ENCODE measurements around the gene HSPA6.
"Not testable (repeated sequence)": the region's sequence is repeated elsewhere in the genome, so short reads cannot be mapped to it uniquely, and the experiment has no call there.

HSPA6 gene

DNA sequence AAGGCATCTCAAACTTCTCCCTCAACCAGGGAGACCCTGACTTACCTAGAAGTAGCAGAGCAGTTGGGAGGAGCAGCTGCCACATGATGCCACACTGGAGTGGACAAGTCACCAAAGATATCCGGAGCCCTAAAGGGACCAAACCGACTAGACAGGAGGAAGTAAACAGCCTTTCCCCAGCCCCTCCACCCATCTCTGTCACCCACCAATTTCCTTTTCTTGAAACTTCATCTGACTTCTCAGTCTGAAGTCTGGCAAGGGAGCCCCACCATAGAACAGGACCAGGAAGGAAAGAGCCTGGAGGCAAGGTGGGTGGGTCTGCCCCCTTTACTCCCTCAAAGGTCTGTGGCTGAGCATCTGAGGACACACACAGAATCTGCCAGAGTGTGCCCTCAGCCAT is 25.3 kb downstream of the HSPA6 start, which contains the start of gene FCGR3A:
FCGR3A (minus strand) TSS at position 167 of the 400 bp plus-strand sequence; CDS start at position 85, 82 bp downstream.
- H3K36me3 ChIP-seq (ENCODE audit: control insufficient read depth in 2 of 2, insufficient read depth in 1 of 2, low read length in 2 of 2), result no peaks in the 10 kb centered on the region
- no peaks in the 10 kb centered on the region for H3K9me3 ChIP-seq (ENCODE audit: control insufficient read depth, insufficient read depth, low read depth, low read length)
- no peak within 1 kb of the TSS for H3K4me3 ChIP-seq (ENCODE audit: low read depth, low read length)
- POLR2A ChIA-PET, result no interaction called here
- CTCF ChIA-PET, result no interaction called here
- no peaks in the 10 kb centered on the region for H3K4me1 ChIP-seq (ENCODE audit: control insufficient read depth, insufficient read depth, low read length)
- H3K27ac ChIP-seq (ENCODE audit: extremely low read depth, low read depth, low read length), result no peak within 1 kb of the TSS
- TF ChIP-seq, protein P1, sequence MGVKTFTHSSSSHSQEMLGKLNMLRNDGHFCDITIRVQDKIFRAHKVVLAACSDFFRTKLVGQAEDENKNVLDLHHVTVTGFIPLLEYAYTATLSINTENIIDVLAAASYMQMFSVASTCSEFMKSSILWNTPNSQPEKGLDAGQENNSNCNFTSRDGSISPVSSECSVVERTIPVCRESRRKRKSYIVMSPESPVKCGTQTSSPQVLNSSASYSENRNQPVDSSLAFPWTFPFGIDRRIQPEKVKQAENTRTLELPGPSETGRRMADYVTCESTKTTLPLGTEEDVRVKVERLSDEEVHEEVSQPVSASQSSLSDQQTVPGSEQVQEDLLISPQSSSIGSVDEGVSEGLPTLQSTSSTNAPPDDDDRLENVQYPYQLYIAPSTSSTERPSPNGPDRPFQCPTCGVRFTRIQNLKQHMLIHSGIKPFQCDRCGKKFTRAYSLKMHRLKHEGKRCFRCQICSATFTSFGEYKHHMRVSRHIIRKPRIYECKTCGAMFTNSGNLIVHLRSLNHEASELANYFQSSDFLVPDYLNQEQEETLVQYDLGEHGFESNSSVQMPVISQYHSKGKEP (tag by site-specific recombination; IDR thresholded peaks at IDR 0.05), result no peak
- TF ChIP-seq ZNF623 (tag by site-specific recombination; IDR thresholded peaks at IDR 0.05), result no peak
- TF ChIP-seq ZNF791 (tag by site-specific recombination; IDR thresholded peaks at IDR 0.05), result no peak
- no peak for TF ChIP-seq ZNF830 (tag by site-specific recombination; IDR thresholded peaks at IDR 0.05; ENCODE audit: low read depth)
- TF ChIP-seq EGR2 (tag by site-specific recombination; IDR thresholded peaks at IDR 0.05; ENCODE audit: low read depth), result no peak
- no peak for TF ChIP-seq RBAK (tag by site-specific recombination; IDR thresholded peaks at IDR 0.05)
- TF ChIP-seq, protein P2, sequence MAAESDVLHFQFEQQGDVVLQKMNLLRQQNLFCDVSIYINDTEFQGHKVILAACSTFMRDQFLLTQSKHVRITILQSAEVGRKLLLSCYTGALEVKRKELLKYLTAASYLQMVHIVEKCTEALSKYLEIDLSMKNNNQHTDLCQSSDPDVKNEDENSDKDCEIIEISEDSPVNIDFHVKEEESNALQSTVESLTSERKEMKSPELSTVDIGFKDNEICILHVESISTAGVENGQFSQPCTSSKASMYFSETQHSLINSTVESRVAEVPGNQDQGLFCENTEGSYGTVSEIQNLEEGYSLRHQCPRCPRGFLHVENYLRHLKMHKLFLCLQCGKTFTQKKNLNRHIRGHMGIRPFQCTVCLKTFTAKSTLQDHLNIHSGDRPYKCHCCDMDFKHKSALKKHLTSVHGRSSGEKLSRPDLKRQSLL (tag by site-specific recombination; IDR thresholded peaks at IDR 0.05), result no peak
- TF ChIP-seq, protein P3, sequence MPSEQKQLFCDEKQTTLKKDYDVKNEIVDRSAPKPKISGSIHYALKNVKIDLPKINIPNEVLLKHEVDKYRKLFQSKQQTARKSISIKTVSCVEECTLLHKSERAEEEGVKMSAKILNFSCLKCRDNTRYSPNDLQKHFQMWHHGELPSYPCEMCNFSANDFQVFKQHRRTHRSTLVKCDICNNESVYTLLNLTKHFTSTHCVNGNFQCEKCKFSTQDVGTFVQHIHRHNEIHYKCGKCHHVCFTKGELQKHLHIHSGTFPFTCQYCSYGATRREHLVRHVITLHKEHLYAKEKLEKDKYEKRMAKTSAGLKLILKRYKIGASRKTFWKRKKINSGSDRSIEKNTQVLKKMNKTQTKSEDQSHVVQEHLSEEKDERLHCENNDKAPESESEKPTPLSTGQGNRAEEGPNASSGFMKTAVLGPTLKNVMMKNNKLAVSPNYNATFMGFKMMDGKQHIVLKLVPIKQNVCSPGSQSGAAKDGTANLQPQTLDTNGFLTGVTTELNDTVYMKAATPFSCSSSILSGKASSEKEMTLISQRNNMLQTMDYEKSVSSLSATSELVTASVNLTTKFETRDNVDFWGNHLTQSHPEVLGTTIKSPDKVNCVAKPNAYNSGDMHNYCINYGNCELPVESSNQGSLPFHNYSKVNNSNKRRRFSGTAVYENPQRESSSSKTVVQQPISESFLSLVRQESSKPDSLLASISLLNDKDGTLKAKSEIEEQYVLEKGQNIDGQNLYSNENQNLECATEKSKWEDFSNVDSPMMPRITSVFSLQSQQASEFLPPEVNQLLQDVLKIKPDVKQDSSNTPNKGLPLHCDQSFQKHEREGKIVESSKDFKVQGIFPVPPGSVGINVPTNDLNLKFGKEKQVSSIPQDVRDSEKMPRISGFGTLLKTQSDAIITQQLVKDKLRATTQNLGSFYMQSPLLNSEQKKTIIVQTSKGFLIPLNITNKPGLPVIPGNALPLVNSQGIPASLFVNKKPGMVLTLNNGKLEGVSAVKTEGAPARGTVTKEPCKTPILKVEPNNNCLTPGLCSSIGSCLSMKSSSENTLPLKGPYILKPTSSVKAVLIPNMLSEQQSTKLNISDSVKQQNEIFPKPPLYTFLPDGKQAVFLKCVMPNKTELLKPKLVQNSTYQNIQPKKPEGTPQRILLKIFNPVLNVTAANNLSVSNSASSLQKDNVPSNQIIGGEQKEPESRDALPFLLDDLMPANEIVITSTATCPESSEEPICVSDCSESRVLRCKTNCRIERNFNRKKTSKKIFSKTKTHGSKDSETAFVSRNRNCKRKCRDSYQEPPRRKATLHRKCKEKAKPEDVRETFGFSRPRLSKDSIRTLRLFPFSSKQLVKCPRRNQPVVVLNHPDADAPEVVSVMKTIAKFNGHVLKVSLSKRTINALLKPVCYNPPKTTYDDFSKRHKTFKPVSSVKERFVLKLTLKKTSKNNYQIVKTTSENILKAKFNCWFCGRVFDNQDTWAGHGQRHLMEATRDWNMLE (tag by site-specific recombination; conservative IDR thresholded peaks at IDR 0.05; ENCODE audit: low read depth), result no peak

DNA sequence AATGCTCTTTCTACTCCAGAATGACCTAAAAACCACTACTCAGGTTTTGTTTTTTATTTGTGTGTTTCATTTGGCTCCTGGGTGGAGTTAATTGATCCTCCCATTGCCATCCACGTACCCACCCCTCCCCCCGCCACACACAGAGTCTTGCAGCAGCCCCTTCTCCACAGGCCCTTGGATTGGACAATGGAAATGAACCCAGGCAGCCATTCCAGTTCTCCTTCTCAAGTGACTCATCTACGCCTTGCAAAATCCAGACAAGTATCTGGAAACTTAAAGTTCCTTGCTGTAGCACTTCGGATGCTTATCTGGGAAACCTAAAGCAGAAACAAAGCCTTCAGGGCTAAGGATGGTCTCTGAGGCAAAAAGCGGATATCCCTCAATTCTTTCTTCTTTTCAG is 26.6 kb downstream of the HSPA6 start:
- H3K4me1 ChIP-seq (ENCODE audit: control insufficient read depth, insufficient read depth, low read length); CTCF ChIA-PET; H3K36me3 ChIP-seq (ENCODE audit: control insufficient read depth in 2 of 2, insufficient read depth in 1 of 2, low read length in 2 of 2); POLR2A ChIA-PET; H3K9me3 ChIP-seq (ENCODE audit: control insufficient read depth, insufficient read depth, low read depth, low read length); H3K27ac ChIP-seq (ENCODE audit: extremely low read depth, low read depth, low read length); H3K4me3 ChIP-seq (ENCODE audit: low read depth, low read length): not testable (repeated sequence)

DNA sequence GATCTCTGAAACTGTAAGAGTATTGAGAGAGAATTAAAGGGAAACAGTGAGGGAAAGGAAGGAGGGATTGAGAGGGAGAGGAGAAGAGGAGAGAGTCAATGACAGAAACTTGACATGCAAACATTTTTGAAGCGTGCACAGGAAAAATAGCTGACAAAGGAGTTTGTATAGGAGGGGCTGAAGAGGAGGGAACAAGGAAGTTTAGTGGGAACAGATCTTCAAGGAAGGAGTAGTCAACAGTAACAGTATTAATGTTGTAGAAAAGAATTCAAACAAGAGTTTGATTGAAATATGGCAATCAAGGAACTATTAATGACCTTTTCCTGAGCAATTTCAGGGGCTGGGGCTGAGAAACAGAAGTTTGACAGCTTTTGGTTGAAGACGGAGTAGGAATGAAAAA is 29.3 kb downstream of the HSPA6 start:
- H3K27ac ChIP-seq (ENCODE audit: extremely low read depth, low read depth, low read length); CTCF ChIA-PET; POLR2A ChIA-PET; H3K9me3 ChIP-seq (ENCODE audit: control insufficient read depth, insufficient read depth, low read depth, low read length); H3K4me3 ChIP-seq (ENCODE audit: low read depth, low read length); H3K36me3 ChIP-seq (ENCODE audit: control insufficient read depth in 2 of 2, insufficient read depth in 1 of 2, low read length in 2 of 2); H3K4me1 ChIP-seq (ENCODE audit: control insufficient read depth, insufficient read depth, low read length): not testable (repeated sequence)

DNA sequence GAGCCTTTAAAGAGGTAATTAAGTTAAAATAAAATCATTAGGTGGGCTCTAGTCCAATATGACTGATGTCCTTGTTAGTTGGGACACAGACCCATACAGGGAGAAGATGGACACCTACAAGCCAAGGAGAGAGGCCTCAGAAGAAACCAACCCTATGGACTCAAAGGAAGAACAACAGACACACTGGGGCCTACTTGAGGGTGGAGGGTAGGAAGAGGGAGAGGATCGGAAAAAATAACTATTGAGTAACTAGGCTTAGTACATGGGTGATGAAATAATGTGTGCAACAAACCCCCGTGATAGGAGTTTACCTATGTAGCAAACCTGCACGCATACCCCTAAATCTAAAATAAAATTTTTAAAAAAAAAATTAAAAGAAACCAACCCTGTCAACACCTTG is 30.0 kb downstream of the HSPA6 start:
- POLR2A ChIA-PET; H3K9me3 ChIP-seq (ENCODE audit: control insufficient read depth, insufficient read depth, low read depth, low read length): not testable (repeated sequence)

DNA sequence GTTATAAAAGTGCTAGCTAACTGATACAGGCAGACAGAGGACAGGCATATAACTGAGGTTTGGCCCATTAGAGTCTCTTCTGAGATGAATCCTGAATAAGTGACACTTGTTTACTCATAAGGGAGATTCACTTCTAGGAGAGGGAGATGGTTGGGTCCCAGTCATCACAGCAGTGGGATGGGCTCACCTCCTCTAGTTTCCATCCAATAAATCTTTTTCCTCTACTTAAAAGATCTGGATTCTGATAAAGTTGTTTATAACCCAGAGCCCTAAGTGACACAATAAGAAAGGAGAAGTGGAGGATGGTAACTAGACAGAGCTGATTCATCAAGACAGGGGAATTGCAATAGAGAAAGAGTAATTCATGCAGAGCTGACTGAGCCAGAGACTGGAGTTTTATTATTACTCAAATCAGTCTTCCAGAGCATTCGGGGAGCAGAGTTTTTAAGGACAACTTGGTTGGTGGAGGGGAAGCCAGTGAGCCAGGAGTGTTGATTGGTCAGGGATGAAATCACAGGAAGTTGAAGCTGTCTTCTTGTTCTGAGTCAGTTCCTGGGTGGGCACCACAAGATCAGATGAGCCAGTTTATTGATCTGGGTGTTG is 30.6 kb downstream of the HSPA6 start:
- H3K4me1 ChIP-seq (ENCODE audit: control insufficient read depth, insufficient read depth, low read length); H3K27ac ChIP-seq (ENCODE audit: extremely low read depth, low read depth, low read length); POLR2A ChIA-PET; H3K36me3 ChIP-seq (ENCODE audit: control insufficient read depth in 2 of 2, insufficient read depth in 1 of 2, low read length in 2 of 2); H3K4me3 ChIP-seq (ENCODE audit: low read depth, low read length); H3K9me3 ChIP-seq (ENCODE audit: control insufficient read depth, insufficient read depth, low read depth, low read length); CTCF ChIA-PET: not testable (repeated sequence)

More for the DNA sequence above, 30.0 kb downstream of the HSPA6 start:
- H3K4me1 ChIP-seq (ENCODE audit: control insufficient read depth, insufficient read depth, low read length); H3K27ac ChIP-seq (ENCODE audit: extremely low read depth, low read depth, low read length); H3K36me3 ChIP-seq (ENCODE audit: control insufficient read depth in 2 of 2, insufficient read depth in 1 of 2, low read length in 2 of 2); H3K4me3 ChIP-seq (ENCODE audit: low read depth, low read length); CTCF ChIA-PET: not testable (repeated sequence)

DNA sequence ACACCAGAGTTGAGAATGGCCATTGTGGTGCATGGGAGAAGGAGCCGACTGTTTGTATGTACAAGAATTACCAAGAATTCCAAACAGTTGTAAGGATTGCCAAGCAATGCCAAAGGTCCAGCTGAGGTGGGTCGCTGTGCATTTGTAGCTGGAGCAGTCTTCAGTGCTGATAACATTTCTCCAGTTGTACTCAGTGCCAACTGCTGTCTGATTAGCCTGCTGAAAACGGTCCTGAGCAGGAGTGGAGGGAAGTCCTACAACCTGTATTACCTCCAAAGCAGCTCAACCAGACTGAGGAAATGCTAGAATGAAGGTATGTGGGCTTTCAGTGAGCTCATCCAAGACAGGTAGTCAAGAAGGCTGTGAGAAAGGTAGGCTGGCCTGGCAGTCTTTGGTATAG is 31.8 kb downstream of the HSPA6 start:
- CTCF ChIA-PET; H3K4me1 ChIP-seq (ENCODE audit: control insufficient read depth, insufficient read depth, low read length); H3K27ac ChIP-seq (ENCODE audit: extremely low read depth, low read depth, low read length); H3K9me3 ChIP-seq (ENCODE audit: control insufficient read depth, insufficient read depth, low read depth, low read length); POLR2A ChIA-PET; H3K36me3 ChIP-seq (ENCODE audit: control insufficient read depth in 2 of 2, insufficient read depth in 1 of 2, low read length in 2 of 2); H3K4me3 ChIP-seq (ENCODE audit: low read depth, low read length): not testable (repeated sequence)

DNA sequence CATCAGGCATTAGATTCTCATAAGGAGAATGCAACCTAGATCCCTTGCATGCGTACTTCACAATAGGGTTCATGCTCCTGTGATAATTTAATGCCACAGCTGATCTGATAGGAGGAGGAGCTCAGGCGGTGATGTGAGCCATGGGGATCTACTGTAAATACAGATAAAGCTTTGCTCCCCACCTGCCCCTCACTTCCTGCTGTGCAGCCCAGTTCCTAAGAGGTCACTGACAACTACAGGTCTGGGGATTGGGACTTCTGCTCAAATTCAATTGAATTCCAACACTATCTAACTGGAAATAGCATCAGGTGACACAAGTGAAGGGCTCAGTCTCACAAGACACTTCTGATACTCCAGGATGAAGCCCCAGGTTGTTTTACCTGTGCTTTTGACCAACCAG is 32.6 kb downstream of the HSPA6 start:
- CTCF ChIA-PET; H3K4me3 ChIP-seq (ENCODE audit: low read depth, low read length); H3K4me1 ChIP-seq (ENCODE audit: control insufficient read depth, insufficient read depth, low read length); POLR2A ChIA-PET; H3K27ac ChIP-seq (ENCODE audit: extremely low read depth, low read depth, low read length); H3K9me3 ChIP-seq (ENCODE audit: control insufficient read depth, insufficient read depth, low read depth, low read length); H3K36me3 ChIP-seq (ENCODE audit: control insufficient read depth in 2 of 2, insufficient read depth in 1 of 2, low read length in 2 of 2): not testable (repeated sequence)
